Left lung (tissue), 10 donors: ENCODE results near the gene EPHA8. TPM values are rescaled to one million over a fixed set of nuclear protein-coding genes. Genes with fewer than 3 reads are reported as not detected.

ENCODE experiments used
- ATAC-seq: fragments of 200-7000 bp; cut with Tn5 transposase; one replicate; pipeline ENCODE4 v1.9.1; 2020; ENCODE audit warnings: moderate library complexity
- DNase-seq, 4 donors: peaks; one replicate each; pipeline ENCODE4 v3.0.0-alpha.2; 2013 to 2020
- H3K27ac ChIP-seq, 2 donors: fragments of 200-600 bp; sonication (generic) in 1 of 2; one replicate each; pipeline versions ENCODE4 v1.5.0 to v1.8.0; 2020 to 2021
- H3K27me3 ChIP-seq, 2 donors: fragments of 200-600 bp; sonication (generic) in 1 of 2; one replicate each; pipeline versions ENCODE4 v1.5.0 to v1.8.0; 2020 to 2021
- H3K36me3 ChIP-seq, 2 donors: fragments of 200-600 bp; sonication (generic) in 1 of 2; one replicate each; pipeline versions ENCODE4 v1.5.0 to v1.8.0; 2020 to 2021
- H3K4me1 ChIP-seq, 2 donors: fragments of 200-600 bp; one replicate each; pipeline ENCODE4 v1.8.0; 2021
- H3K4me3 ChIP-seq, 2 donors: fragments of 200-600 bp; sonication (generic) in 1 of 2; one replicate each; pipeline versions ENCODE4 v1.5.0 to v1.8.0; 2020 to 2021; ENCODE audit warnings: mild to moderate bottlenecking in 1 of 2
- H3K9me3 ChIP-seq, 2 donors: fragments of 200-600 bp; sonication (generic) in 1 of 2; one replicate each; pipeline versions ENCODE4 v1.5.0 to v1.8.0; 2020 to 2021
- CTCF ChIP-seq, 2 donors: fragments of 200-600 bp; sonication (generic) in 1 of 2; IDR thresholded peaks; one replicate each; pipeline versions ENCODE4 v1.5.0 to v1.8.0; 2021; ENCODE audit warnings: antibody characterized with exemption in 2 of 2
- intact Hi-C, 2 donors: fragments of 100-400 bp; cut with DNase I; formaldehyde crosslinking; loops; one replicate each; pipeline versions ENCODE4 v1.11.2 to v1.14.2; 2022
- polyA plus RNA-seq, 6 donors: library from polyadenylated mRNA; unstranded; fragments of 120-200 nt; gene quantifications; one replicate each; pipeline ENCODE4 v1.2.1, GENCODE V29; 2013; ENCODE audit not compliant: insufficient read length in 6 of 6
- total RNA-seq, 2 donors: library from RNA; stranded (reverse); fragmentation: NEBNext Ultra II Directional; extraction: Animal tissue kit (Norgen Biotek cat#: 25700); gene quantifications; one replicate each; pipeline ENCODE4 v1.2.1, GENCODE V29; 2021
- donor health status: DM: no; HTN: yes; CAD: no.
- donor health status: DM: no; HTN: no; CAD: no.

Gene EPHA8
- total and polyA plus RNA-seq, 8 donors = 0.07 to 0.21 (median 0.18) TPM; not detected in 5

GRCh38 chr1:22628698-22629444, 65.6 kb downstream of the EPHA8 start:
- peaks cover 9 to 91% of the 10 kb centered on the region in 2 donors for H3K27me3 ChIP-seq
- no peak for TF ChIP-seq CTCF (IDR thresholded peaks at IDR 0.05)
- H3K27ac ChIP-seq = no peak overlapping the region
- H3K36me3 ChIP-seq = no peaks in the 10 kb centered on the region
- H3K9me3 ChIP-seq = no peaks in the 10 kb centered on the region
- no peak for ATAC-seq
- H3K4me1 ChIP-seq = no peaks in the 10 kb centered on the region
- H3K4me3 ChIP-seq = no peak overlapping the region
- intact Hi-C loops = no loop called here
- DNase-seq = no peak

GRCh38 chr1:22629886-22630285, 66.6 kb downstream of the EPHA8 start:
- no peak for TF ChIP-seq CTCF (IDR thresholded peaks at IDR 0.05)
- Histone ChIP-seq H3K27me3 (peaks cover 9 to 81% of the 10 kb centered on the region in 2 donors), H3K9me3 (no peaks in the 10 kb centered on the region), H3K27ac (no peak overlapping the region), H3K4me1 (no peaks in the 10 kb centered on the region), H3K36me3 (no peaks in the 10 kb centered on the region), H3K4me3 (no peak overlapping the region)
- ATAC-seq (no peak), DNase-seq (no peak)
- intact Hi-C loops = loop anchor here in 1 of 2 donors (10.0 kb wide), 1 partner anchor 205 kb away; no protein-coding TSS in a partner anchor

- Histone ChIP-seq H3K27me3 (peaks cover 0 to 68% of the 10 kb centered on the region in 2 donors), H3K4me1 (no peaks in the 10 kb centered on the region), H3K36me3 (no peaks in the 10 kb centered on the region), H3K9me3 (no peaks in the 10 kb centered on the region), H3K27ac (no peak overlapping the region), H3K4me3 (no peak overlapping the region)
- intact Hi-C loops = loop anchor here in 1 of 2 donors (10.0 kb wide), 1 partner anchor 209 kb away; no protein-coding TSS in a partner anchor
- DNase-seq (no peak), ATAC-seq (no peak)
- TF ChIP-seq CTCF (IDR thresholded peaks at IDR 0.05) = no peak
Observed at GRCh38 chr1:22633697-22634463, 70.6 kb downstream of the EPHA8 start.

GRCh38 chr1:22635436-22635835, 72.1 kb downstream of the EPHA8 start:
- DNase-seq = no peak
- H3K4me3 ChIP-seq = no peak overlapping the region
- H3K27ac ChIP-seq = no peak overlapping the region
- peaks cover 0 to 69% of the 10 kb centered on the region in 2 donors for H3K27me3 ChIP-seq
- intact Hi-C loops = loop anchor here in 1 of 2 donors (10.0 kb wide), 1 partner anchor 211 kb away; no protein-coding TSS in a partner anchor
- no peaks in the 10 kb centered on the region for H3K4me1 ChIP-seq
- H3K9me3 ChIP-seq = no peaks in the 10 kb centered on the region
- TF ChIP-seq CTCF (IDR thresholded peaks at IDR 0.05) = no peak
- H3K36me3 ChIP-seq = no peaks in the 10 kb centered on the region
- no peak for ATAC-seq

- no peak for TF ChIP-seq CTCF (IDR thresholded peaks at IDR 0.05)
- peak within 1 kb of the TSS in 1 of 2 donors; percentile 30 for H3K27ac ChIP-seq
- intact Hi-C loops = loop anchor here in 1 of 2 donors (10.0 kb wide), 1 partner anchor 212 kb away; no protein-coding TSS in a partner anchor
- no peaks in the 10 kb centered on the region for H3K36me3 ChIP-seq
- DNase-seq = peak in 3 of 4 donors; percentile 26 to 87 (median 84)
- peaks cover 0 to 66% of the 10 kb centered on the region in 2 donors for H3K27me3 ChIP-seq
- ATAC-seq = peak; percentile 82
- no peaks in the 10 kb centered on the region for H3K4me1 ChIP-seq
- H3K4me3 ChIP-seq = peak within 1 kb of the TSS; percentile 11 to 40
- no peaks in the 10 kb centered on the region for H3K9me3 ChIP-seq
Observed at GRCh38 chr1:22636353-22636752, 73.1 kb downstream of the EPHA8 start, which contains the start of gene C1QA. Gene C1QA (plus strand): TSS chr1:22636628. CDS start chr1:22637617, 989 bp downstream.
